GM13976 (cell line): ENCODE measurements around the gene NUDT16L1.

Source experiments
- DNase-seq: peaks from one replicate; pipeline ENCODE4 v3.0.0; 2012; ENCODE audit warnings: low spot score
- CTCF ChIP-seq: IDR thresholded peaks from 2 replicates; pipeline ENCODE4 v1.5.1; 2012; ENCODE audit warnings: borderline replicate concordance, mild to moderate bottlenecking; ENCODE audit not compliant: insufficient read depth; ENCODE audit errors: extremely low read depth, missing control alignments, control extremely low read depth
- in situ Hi-C: fragments of 300-500 bp; cut with MboI; formaldehyde crosslinking; loops from one replicate; pipeline ENCODE4 v1.12.0; 2022; ENCODE audit warnings: low sequenced_read_pairs, mixed read lengths, inconsistent platforms; ENCODE audit not compliant: unreplicated experiment

Gene NUDT16L1

DNA sequence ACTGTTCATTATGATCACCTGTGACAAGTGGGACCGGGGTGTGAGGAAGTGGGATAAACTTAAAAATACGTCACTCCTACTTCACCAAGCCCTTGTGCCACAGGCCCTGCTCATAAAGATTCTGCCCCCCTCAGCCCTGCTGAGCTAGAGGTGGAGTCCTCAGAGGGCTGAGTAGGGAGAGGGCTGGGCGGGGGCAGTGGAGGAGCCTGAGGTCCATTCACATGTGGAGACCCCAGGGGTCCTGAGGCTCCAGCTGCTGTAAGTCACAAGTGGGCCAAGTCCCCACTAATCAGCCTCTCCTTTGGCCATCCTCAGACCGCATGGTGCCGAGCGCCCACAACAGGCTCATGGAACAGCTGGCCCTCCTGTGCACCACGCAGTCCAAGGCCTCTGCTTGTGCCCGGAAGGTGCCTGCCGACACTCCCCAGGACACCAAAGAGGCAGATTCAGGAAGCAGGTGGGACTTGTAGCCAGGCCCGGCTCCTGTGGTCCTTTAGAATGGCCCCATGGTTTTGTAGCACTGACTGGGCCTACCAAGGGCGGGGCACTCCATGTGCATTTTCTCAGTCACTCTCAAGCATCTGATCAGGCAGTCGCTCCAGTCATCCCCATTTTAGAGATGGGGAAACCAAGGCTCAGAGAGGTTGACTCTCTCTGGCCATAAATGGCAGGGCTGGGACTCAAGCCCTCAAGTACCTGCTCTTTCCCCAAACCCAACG is 51.4 kb downstream of the NUDT16L1 start:
- no peak for TF ChIP-seq CTCF
- no peak for DNase-seq
- in situ Hi-C loops: no loop called here

DNA sequence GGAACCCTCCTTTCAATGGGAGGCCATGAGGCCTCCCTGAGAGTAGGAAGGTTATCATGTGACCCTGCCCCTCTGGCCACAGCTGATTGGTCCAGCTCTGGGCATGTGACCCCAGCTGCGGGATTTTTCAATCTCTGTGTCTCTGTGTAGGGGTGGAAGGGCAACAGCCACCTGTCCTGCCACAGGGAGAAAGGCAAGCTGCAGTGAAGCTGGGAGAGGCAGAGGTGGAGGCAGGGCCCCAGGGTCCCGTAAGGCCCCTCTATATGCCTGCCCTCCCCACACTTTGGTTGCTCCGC is 51.9 kb downstream of the NUDT16L1 start:
- no peak for DNase-seq
- TF ChIP-seq CTCF: no peak
- in situ Hi-C loops: no loop called here
